NOMO-1 treated with dmso at 0.1 percent for 144 hours (cell line): ENCODE data around the gene OR8B2.
A peak's percentile ranks its signal among the peaks of the same experiment; 100 is the strongest.
"Not testable (repeated sequence)": the region's sequence is repeated elsewhere in the genome, so short reads cannot be mapped to it uniquely, and the experiment has no call there.

Experiments used
- DNase-seq: peaks from one replicate; lab custom pipeline; 2025; ENCODE audit not compliant: unreplicated experiment; lab: John Stamatoyannopoulos, UW

Gene OR8B2

DNA sequence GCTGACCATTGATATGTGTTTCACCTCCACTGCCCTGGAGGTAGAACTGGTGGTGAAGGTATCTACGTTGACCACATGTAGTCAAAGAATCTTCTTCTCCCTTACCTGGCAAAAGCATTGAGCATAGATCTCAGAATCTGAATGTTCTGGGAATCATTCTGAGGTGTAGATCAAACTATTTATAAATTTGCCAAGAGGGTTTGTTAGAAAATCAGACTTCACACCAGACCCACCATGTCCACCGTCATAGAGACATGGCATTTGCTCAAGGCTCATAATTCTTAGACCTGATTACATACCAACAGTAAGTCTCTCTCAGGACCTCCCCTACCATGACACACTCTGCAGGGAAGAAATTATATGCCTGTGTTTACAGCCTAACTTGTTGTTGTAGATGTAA lies at the start of gene OR8B2:
TSS of gene OR8B2 (minus strand) at position 101 of the 400 bp plus-strand sequence. CDS start 1,156 bp downstream, outside the sequence.
- no peak for DNase-seq

DNA sequence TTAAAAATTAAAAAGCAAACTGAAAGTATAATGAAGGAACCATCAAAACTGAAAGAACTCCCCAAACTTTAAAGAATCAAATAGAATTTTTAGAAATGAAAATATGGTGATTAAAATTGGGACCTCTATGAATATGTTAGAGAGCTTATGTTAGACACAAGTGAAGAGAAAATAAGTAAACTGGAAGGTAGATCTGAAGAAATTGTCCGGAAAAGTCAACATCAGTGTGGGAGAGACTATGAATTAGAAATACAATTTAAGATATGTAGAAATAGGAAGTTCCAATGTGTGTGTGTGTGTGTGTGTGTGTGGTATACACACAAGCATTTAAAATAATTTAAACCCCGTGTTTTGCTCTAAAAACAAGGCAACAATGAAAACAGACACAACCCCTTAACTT lies 45.3 kb upstream of the OR8B2 start:
- DNase-seq: no peak

DNA sequence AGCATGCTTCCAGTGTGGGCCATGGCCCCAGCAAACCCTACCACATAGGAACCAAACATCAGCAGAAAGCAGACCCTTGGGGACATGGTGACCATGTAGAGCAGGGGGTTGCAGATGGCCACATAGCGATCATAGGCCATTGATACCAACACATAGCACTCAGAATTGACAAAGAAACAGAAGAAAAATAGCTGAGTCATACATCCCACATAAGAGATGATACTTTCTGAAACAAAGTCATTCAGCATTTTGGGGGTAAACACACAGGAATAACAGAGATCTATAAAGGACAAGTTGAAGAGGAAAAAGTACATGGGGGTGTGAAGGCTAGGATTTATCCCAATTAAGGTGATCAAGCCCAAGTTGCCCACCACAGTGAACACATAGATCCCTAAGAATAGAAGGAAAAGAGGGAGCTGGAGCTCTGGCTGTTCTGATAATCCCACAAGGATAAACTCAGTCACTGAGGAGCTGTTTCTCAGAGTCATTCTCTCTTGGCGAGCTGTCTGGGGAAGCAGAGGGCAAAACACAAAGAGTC lies 40.2 kb upstream of the OR8B2 start, which contains the start of gene OR8B4:
TSS of gene OR8B4 (minus strand) at position 488 of the 538 bp plus-strand sequence. CDS start at position 488, 0 bp downstream.
- DNase-seq: no peak

DNA sequence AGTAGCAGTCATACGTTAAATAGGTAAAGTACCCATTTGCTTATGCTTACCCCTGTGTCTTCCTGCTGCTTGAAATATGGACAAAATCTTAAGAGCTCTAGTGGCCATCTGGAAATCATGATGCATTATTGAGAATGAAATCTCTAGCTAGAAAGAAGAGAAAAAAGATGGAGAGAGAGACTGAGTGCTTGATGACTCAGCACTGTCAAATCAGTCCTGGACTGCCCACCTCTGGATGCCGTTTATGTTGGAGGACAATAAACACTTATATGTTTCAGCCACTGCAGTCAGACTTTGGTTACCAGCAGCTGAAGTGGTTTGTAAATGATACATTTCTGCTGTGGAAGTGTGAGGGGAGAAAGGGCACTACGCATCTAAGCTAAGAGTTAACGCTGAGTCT lies 36.7 kb upstream of the OR8B2 start:
- DNase-seq: no peak

- DNase-seq: peak; percentile 5
Observed at GRCh38 chr11:124415356-124415923, 31.1 kb upstream of the OR8B2 start.

GRCh38 chr11:124409906-124410305 lies 25.6 kb upstream of the OR8B2 start:
- peak; percentile 27 for DNase-seq

- no peak for DNase-seq
Observed at GRCh38 chr11:124405581-124405980, 21.3 kb upstream of the OR8B2 start.

DNA sequence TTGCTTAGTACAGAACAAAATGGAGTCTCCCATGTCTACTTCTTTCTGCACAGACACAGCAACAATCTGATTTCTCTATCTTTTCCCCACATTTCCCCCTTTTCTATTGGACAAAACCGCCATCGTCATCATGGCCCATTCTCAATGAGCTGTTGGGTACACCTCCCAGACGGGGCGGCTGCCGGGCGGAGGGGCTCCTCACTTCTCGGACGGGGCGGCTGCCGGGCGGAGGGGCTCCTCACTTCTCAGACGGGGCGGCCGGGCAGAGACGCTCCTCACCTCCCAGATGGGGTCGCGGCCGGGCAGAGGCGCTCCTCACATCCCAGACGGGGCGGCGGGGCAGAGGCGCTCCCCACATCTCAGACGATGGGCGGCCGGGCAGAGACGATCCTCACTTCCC lies 18.9 kb upstream of the OR8B2 start:
- not testable (repeated sequence) for DNase-seq

- DNase-seq: no peak
Observed at GRCh38 chr11:124402326-124402922, 18.1 kb upstream of the OR8B2 start.

GRCh38 chr11:124398924-124399323 lies 14.6 kb upstream of the OR8B2 start, which contains the start of gene OR8B3:
OR8B3 (minus strand) TSS chr11:124399024; CDS start chr11:124397351, 1,673 bp downstream.
- DNase-seq: no peak

- DNase-seq: not testable (repeated sequence)
Observed at GRCh38 chr11:124396847-124397246, 12.5 kb upstream of the OR8B2 start.

- no peak for DNase-seq
Observed at GRCh38 chr11:124394408-124394807, 10.1 kb upstream of the OR8B2 start.

GRCh38 chr11:124382857-124383256 lies 1.4 kb downstream of the OR8B2 start:
- not testable (repeated sequence) for DNase-seq

GRCh38 chr11:124380585-124380984 lies 3.7 kb downstream of the OR8B2 start:
- no peak for DNase-seq

DNA sequence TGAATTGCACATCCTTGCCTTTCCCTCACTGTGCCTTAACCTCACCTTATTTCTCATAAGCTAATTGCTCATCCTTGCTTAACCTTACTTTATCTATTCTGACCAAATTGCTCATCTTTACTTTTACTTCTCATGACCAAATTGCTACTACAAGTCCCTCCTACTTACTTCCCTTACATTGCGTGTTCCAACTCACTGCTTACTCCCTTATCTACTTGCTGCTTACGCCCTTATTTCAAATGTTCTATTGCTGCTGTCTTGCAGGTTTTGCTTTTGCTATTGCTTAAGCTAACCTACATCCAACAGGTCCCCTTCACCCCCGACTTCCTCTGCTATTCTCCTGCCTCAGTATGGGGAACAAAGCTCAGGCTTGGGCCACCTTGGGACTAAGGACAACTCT lies 8.0 kb downstream of the OR8B2 start:
- DNase-seq: no peak

- no peak for DNase-seq
Observed at GRCh38 chr11:124359566-124359965, 24.7 kb downstream of the OR8B2 start.

DNA sequence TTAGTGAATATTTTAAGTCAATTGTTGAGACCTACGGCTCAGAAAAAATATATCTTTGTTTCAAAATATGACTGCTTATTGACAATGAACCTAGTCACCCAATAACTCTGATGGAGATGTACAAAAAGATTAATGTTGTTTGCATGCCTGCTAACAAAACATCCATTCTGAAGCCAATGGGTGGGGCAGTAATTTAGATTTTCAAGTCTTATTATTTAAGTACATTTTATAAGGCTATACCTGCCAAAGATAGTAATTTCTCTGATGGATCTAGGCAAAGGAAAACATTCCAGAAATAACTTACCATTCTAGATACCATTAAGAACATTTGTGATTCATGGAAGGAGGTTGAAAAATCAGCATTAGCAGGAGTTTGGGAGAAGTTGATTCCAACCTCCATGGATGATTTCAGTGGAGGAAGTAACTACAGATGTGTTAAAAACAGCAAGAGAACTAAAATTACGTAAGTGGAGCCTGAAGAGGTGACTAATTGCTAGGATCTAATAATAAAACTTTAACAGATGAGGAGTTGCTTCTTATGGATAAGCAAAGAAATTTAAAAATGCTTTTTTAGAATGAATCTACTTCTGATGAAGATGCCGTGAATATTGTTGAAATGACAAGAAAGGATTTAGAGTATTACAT lies 37.9 kb downstream of the OR8B2 start:
- peak; percentile 14 for DNase-seq

- no peak for DNase-seq
Observed at GRCh38 chr11:124344346-124344745, 40.0 kb downstream of the OR8B2 start.

- DNase-seq: no peak
Observed at GRCh38 chr11:124340142-124340447, 44.2 kb downstream of the OR8B2 start.

DNA sequence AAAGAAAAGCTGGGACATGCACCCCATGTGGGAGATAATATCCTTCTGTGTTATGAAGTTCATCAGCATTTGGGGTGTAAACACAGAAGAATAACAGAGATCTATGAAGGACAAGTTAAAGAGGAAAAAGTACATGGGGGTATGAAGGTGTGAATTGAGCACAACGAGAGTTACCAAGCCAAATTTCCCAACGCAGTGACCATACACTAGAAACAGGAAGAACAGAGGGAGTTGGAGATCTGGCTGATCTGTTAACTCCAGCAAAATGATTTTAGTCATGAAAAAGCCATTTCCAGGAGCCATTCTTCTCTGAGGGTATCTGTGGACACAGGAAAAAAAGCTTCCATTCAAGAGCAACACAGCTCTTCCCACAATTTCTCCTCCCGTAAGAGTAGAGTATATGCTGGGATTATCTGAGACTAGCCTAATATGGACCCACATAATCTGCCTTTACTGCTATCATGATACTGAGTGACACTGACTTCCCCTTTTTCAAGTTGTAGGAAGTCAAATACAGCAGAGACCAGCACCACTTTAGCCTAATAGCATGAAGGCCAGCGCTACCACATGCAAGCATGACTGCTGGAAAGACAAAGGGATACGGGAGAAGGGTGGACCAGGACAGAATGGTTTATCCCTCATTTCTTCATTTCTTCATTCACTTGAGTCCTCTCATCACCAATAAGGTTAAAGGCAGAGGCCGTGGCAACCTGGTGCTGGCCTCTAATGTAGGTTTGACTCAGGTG lies 44.7 kb downstream of the OR8B2 start:
- DNase-seq: peak; percentile 10
